Heart right ventricle (tissue), 16 donors: Measurements from ENCODE around the gene CHID1. TPM values are rescaled to one million over a fixed set of nuclear protein-coding genes. Genes with fewer than 3 reads are reported as not detected.
A peak's percentile ranks its signal among the peaks of the same experiment; 100 is the strongest.

ENCODE experiments used
- ATAC-seq, 8 donors: fragments of 200-7000 bp; cut with Tn5 transposase; one replicate each; pipeline ENCODE4 v1.9.1; 2020; ENCODE audit warnings: mild to moderate bottlenecking in 8 of 8, moderate library complexity in 8 of 8, moderate number of reproducible peaks in 1 of 8
- DNase-seq, 2 donors: peaks; one replicate each; pipeline ENCODE4 v3.0.0-alpha.2; 2020
- H3K27ac ChIP-seq, 10 donors: fragments of 200-600 bp; sonication (generic) in 2 of 10; one replicate each; pipeline versions ENCODE4 v1.5.0 to v1.8.0; 2020 to 2022; ENCODE audit warnings: mild to moderate bottlenecking in 3 of 10
- H3K27me3 ChIP-seq, 7 donors: fragments of 200-600 bp; one replicate each; pipeline ENCODE4 v1.8.0; 2021 to 2022; ENCODE audit warnings: mild to moderate bottlenecking in 2 of 7
- H3K36me3 ChIP-seq, 9 donors: fragments of 200-600 bp; sonication (generic) in 1 of 9; one replicate each; pipeline versions ENCODE4 v1.5.0 to v1.8.0; 2020 to 2022; ENCODE audit warnings: mild to moderate bottlenecking in 2 of 9
- H3K4me1 ChIP-seq, 9 donors: fragments of 200-600 bp; sonication (generic) in 1 of 9; one replicate each; pipeline versions ENCODE4 v1.5.0 to v1.8.0; 2020 to 2022; ENCODE audit warnings: mild to moderate bottlenecking in 4 of 9
- H3K4me3 ChIP-seq, 10 donors: fragments of 200-600 bp; sonication (generic) in 2 of 10; one replicate each; pipeline versions ENCODE4 v1.5.0 to v1.8.0; 2020 to 2022; ENCODE audit warnings: mild to moderate bottlenecking in 7 of 10, moderate library complexity in 2 of 10
- H3K9me3 ChIP-seq, 11 donors: fragments of 200-600 bp in 10 of 11; sonication (generic) in 2 of 11; one replicate each; pipeline versions ENCODE4 v1.5.0 to v1.8.0; 2013 to 2022; ENCODE audit warnings: mild to moderate bottlenecking in 2 of 11, control low read depth in 1 of 11, moderate library complexity in 1 of 11
- WGBS, 2 donors: extraction: QIAGEN DNeasy Blood & Tissue Kit; methylation state at CpG; one replicate each; pipeline ENCODE4 v1.1.7; 2013; ENCODE audit warnings: inconsistent platforms in 1 of 2; 5-methylcytosine and 5-hydroxymethylcytosine counted together
- intact Hi-C, 10 donors: fragments of 100-400 bp; cut with DNase I; formaldehyde crosslinking; loops; one replicate each; pipeline versions ENCODE4 v1.11.1 to v1.14.2; 2022
- polyA plus RNA-seq, 2 donors: library from polyadenylated mRNA; stranded (reverse); fragments of 200-250 nt; gene quantifications; one replicate each; pipeline ENCODE4 v1.2.3, GENCODE V29; 2013
- total RNA-seq, 10 donors: library from RNA; stranded (reverse); fragmentation: NEBNext Ultra II Directional in 3 of 10; extraction: Animal tissue kit (Norgen Biotek cat#: 25700) in 3 of 10; gene quantifications; one replicate each; pipeline versions ENCODE4 v1.2.1 to v1.2.4, GENCODE V29; 2021 to 2023
- TF ChIP-seq, protein P1 (sequence below), 9 donors: fragments of 200-600 bp; sonication (generic) in 2 of 9; IDR thresholded peaks; one replicate each; pipeline versions ENCODE4 v1.5.0 to v1.8.0; 2021 to 2022; ENCODE audit warnings: antibody characterized with exemption in 9 of 9, mild to moderate bottlenecking in 5 of 9, moderate library complexity in 1 of 9
- donor health status: Arrhythmogenic right ventricular cardiomyopathy.
- donor health status: ischemic (EF 13 %, LVEDD 7.1; RV severe dilation, severe dysfunction).
- donor health status: healthy with polysubstance abuse.
- donor health status: DM: no; HTN: yes; CAD: no.
- donor health status: DM: no; HTN: no; CAD: no.
- donor health status: ischemic (EF 25% LVEDD 6.9; RV normal size, moderate dysfunction).
- donor health status: ischemic (EF 25% LVEDD 5.7; RV mildly dilated, moderate dysfunction).
- donor health status: healthy.
- donor health status: DM: yes; HTN: yes; CAD: no.
- donor health status: Ischemic cardiomyopathy.
- donor health status: ischemic (EF 35%, LVEDD 5.7; RV mildly dilated, moderate dysfunction).
- donor health status: nonischemic (EF 11% LVEDD 7.7; RV severe dilation, severe dysfunction).
- donor health status: DM: yes; HTN: yes; CAD: no.
- donor health status: PGD.
- donor health status: ischemic (EF 29% LVEDD 5.4; RV normal size, mild dysfunction).
- donor health status: nonischemic (EF 23%, LVEDD 6.1; RV moderate dilation, normal function).

The CHID1 gene
- total and polyA plus RNA-seq, 12 donors = 40.1 to 75.2 (median 57.5) TPM

DNA sequence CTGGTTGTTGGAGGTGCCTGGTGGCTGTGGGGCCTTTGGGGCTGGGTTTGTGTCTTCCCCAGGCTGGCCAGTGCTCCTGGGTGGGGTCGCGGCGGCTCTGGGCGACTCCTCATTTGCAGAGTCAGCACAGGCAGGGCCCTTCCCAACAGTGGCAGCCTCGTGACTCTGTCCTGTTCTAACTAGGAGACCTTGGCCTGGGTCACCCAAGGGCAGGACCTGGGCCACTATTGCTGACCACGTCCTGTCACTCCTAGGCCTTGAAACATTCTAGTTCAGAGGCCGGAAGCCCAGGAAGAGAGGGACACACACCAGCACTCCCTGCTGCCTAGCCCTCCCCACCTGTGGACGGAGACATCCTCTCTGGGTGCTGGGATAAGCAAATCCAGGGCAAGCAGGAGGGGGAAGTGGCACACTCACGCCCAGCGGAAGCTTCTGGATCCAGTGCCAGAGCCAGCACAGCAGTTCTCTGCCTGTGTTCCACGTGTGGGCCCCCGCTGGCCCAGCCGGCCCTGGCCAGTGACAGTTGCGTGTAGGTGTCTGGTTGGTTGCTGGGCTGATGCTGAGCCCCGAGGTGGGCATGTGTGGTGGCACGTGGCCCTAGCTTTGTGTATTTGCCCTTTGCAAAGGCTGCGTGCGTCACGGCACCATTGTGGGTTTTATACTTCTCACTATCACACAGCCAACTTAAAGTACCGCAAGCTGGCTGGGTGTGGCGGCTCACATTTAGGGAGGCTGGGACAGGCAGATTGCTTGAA is 4.3 kb upstream of the CHID1 start:
- Histone ChIP-seq H3K4me3 (peak overlapping the region in 2 of 10 donors; percentile 8 to 24), H3K36me3 (no peaks in the 10 kb centered on the region), H3K9me3 (no peaks in the 10 kb centered on the region), H3K4me1 (peaks cover 0 to 26% (median 12%) of the 10 kb centered on the region in 9 donors), H3K27me3 (no peaks in the 10 kb centered on the region), H3K27ac (peak overlapping the region in 5 of 10 donors; percentile 21 to 85 (median 39))
- intact Hi-C loops = loop anchor here in 1 of 10 donors (5.0 kb wide), 1 partner anchor 68 kb away; no protein-coding TSS in a partner anchor
- peak in 7 of 8 donors; percentile 9 to 43 (median 28) for ATAC-seq
- 79 to 87% methylated on average over 21 of the region's 21 CpGs for WGBS, 2 donors
- peak; percentile 50 to 55 for DNase-seq
- TF ChIP-seq, protein P1, sequence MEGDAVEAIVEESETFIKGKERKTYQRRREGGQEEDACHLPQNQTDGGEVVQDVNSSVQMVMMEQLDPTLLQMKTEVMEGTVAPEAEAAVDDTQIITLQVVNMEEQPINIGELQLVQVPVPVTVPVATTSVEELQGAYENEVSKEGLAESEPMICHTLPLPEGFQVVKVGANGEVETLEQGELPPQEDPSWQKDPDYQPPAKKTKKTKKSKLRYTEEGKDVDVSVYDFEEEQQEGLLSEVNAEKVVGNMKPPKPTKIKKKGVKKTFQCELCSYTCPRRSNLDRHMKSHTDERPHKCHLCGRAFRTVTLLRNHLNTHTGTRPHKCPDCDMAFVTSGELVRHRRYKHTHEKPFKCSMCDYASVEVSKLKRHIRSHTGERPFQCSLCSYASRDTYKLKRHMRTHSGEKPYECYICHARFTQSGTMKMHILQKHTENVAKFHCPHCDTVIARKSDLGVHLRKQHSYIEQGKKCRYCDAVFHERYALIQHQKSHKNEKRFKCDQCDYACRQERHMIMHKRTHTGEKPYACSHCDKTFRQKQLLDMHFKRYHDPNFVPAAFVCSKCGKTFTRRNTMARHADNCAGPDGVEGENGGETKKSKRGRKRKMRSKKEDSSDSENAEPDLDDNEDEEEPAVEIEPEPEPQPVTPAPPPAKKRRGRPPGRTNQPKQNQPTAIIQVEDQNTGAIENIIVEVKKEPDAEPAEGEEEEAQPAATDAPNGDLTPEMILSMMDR (IDR thresholded peaks at IDR 0.05) = no peak

DNA sequence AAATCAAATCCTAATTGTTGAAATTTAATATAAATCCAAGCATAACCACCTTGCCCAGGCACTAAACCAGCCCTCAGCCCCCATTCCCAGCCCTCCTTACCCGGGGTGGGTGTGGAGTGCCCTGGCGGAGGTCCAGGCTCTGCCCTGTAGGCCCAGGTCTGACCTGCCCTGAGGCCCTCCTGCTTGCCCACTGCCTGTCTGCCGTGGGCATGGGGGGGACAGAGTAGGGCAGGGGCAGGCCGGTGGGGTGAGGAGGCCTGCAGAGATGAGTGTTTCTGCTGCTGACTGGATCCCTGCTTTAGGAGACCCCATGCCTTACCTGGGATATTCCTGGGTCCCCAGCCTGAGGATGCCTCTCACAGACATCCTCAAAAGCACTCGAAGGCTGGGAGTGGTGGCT is 3.6 kb upstream of the CHID1 start:
- TF ChIP-seq, protein P1 (IDR thresholded peaks at IDR 0.05) = no peak
- peaks cover 0 to 31% (median 17%) of the 10 kb centered on the region in 9 donors for H3K4me1 ChIP-seq
- H3K27me3 ChIP-seq = no peaks in the 10 kb centered on the region
- no peaks in the 10 kb centered on the region for H3K36me3 ChIP-seq
- intact Hi-C loops = loop anchor here in 1 of 10 donors (5.0 kb wide), 1 partner anchor 67 kb away; no protein-coding TSS in a partner anchor
- peak overlapping the region in 6 of 10 donors; percentile 14 to 85 (median 30) for H3K27ac ChIP-seq
- H3K4me3 ChIP-seq = peak overlapping the region in 3 of 10 donors; percentile 8 to 24 (median 16)
- ATAC-seq = no peak
- DNase-seq = no peak
- no peaks in the 10 kb centered on the region for H3K9me3 ChIP-seq
- 73 to 82% methylated on average over 5 of the region's 5 CpGs for WGBS, 2 donors

DNA sequence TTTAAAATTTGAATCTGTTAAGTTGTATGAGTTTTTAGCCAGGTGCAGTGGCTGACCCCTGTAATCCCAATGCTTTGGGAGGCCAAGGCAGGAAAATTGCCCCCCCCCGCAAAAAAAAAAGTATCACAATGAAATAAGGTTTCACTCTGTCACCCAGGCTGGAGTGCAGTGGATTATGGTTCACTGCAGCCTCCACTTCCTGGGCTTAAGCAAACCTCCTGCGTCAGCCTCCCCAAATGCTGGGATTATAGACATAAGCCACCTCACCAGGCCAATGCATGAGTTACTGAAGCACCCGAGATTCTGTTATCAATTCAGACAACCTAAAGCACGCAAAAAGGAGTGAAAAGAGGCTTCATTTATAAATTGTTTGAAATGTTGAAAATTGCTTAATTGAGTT is 2.4 kb upstream of the CHID1 start:
- Histone ChIP-seq H3K4me1 (peaks cover 0 to 29% (median 16%) of the 10 kb centered on the region in 9 donors), H3K27ac (peak overlapping the region in 1 of 10 donors; percentile 85), H3K4me3 (no peak overlapping the region), H3K9me3 (no peaks in the 10 kb centered on the region), H3K27me3 (no peaks in the 10 kb centered on the region), H3K36me3 (peaks cover 0 to 4% (median 0%) of the 10 kb centered on the region in 9 donors)
- ATAC-seq (no peak), DNase-seq (no peak)
- TF ChIP-seq, protein P1 (IDR thresholded peaks at IDR 0.05) = no peak
- intact Hi-C loops = loop anchor here in 1 of 10 donors (5.0 kb wide), 1 partner anchor 66 kb away; no protein-coding TSS in a partner anchor
- WGBS, 2 donors = 87 to 92% methylated on average over 4 of the region's 4 CpGs

- peaks cover 0 to 9% (median 0%) of the 10 kb centered on the region in 9 donors for H3K36me3 ChIP-seq
- no peak overlapping the region for H3K4me3 ChIP-seq
- TF ChIP-seq, protein P1 (IDR thresholded peaks at IDR 0.05) = no peak
- peak overlapping the region in 2 of 10 donors; percentile 96 to 98 for H3K27ac ChIP-seq
- H3K9me3 ChIP-seq = no peaks in the 10 kb centered on the region
- H3K4me1 ChIP-seq = peaks cover 0 to 29% (median 16%) of the 10 kb centered on the region in 9 donors
- ATAC-seq (no peak), DNase-seq (no peak)
- intact Hi-C loops = loop anchor here in 1 of 10 donors (5.0 kb wide), 1 partner anchor 65 kb away; no protein-coding TSS in a partner anchor
- H3K27me3 ChIP-seq = no peaks in the 10 kb centered on the region
- WGBS, 2 donors = 93 to 96% methylated on average over 14 of the region's 14 CpGs
Measured at GRCh38 chr11:912266-912665, 1.7 kb upstream of the CHID1 start.
